PFSK-1 (cell line): Measurements from ENCODE around the gene NBR1.

Experiments used
- FOXP2 ChIP-seq: optimal IDR thresholded peaks from 2 replicates; pipeline ENCODE3; 2011; ENCODE audit warnings: borderline replicate concordance, control low read depth, inconsistent platforms; ENCODE audit not compliant: insufficient read depth; ENCODE audit errors: extremely low read length, extremely low read depth
- POLR2AphosphoS5 ChIP-seq: IDR thresholded peaks from 2 replicates; pipeline ENCODE4 v1.6.1; 2012; ENCODE audit warnings: low read depth, mild to moderate bottlenecking, control low read depth, low read length, moderate library complexity
- REST ChIP-seq, 2 experiments: IDR thresholded peaks; 2 replicates each; pipeline versions ENCODE4 v1.6.1 to v1.8.0; 2011 to 2012; ENCODE audit warnings: low read depth in 2 of 2, low read length in 2 of 2, control low read depth in 1 of 2, inconsistent platforms in 1 of 2, mild to moderate bottlenecking in 1 of 2, moderate library complexity in 1 of 2; ENCODE audit not compliant: insufficient read depth in 1 of 2
- SIN3A ChIP-seq: IDR thresholded peaks from 2 replicates; pipeline ENCODE4 v1.6.1; 2012; ENCODE audit warnings: mild to moderate bottlenecking, low read length, moderate library complexity, borderline replicate concordance; ENCODE audit not compliant: insufficient read depth
- TAF1 ChIP-seq: IDR thresholded peaks from 2 replicates; pipeline ENCODE4 v1.6.1; 2012; ENCODE audit warnings: low read length, control low read depth, borderline replicate concordance; ENCODE audit not compliant: insufficient read depth

Gene NBR1

GRCh38 chr17:43176119-43176570 lies 5.1 kb downstream of the NBR1 start:
- TF ChIP-seq REST (IDR thresholded peaks at IDR 0.05; ENCODE audit: insufficient read depth in 1 of 2, low read depth in 2 of 2, low read length in 2 of 2) (no peak), SIN3A (no peak)

DNA sequence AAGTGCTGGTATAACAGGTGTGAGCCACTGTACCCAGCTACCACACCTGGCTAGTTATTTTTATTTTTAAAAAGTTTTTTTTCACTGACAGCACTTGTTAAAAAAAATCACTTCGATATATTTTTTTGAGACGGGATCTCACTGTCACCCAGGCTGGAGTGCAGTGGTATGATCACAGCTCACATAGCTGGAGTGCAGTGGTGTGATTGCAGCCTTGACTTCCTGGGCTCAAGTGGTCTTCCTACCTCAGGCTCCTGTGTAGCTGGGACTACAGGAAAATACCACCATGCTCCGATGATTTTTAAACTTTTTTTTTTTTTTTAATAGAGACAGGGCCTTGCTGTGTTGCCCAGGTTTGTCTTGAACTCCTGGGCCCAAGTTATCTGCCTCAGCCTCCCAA lies 12.9 kb downstream of the NBR1 start:
- TF ChIP-seq FOXP2: no peak
- no peak for TF ChIP-seq POLR2AphosphoS5
- no peak for TF ChIP-seq SIN3A
- no peak for TF ChIP-seq REST (IDR thresholded peaks at IDR 0.05; ENCODE audit: insufficient read depth in 1 of 2, low read depth in 2 of 2, low read length in 2 of 2)
- no peak for TF ChIP-seq TAF1

- TF ChIP-seq SIN3A (no peak), FOXP2 (no peak)
These were observed 22.2 kb downstream of the NBR1 start for GRCh38 chr17:43193251-43193650.

GRCh38 chr17:43199633-43200032 lies 28.6 kb downstream of the NBR1 start:
- TF ChIP-seq TAF1: no peak
- TF ChIP-seq POLR2AphosphoS5: no peak
- no peak for TF ChIP-seq SIN3A
- TF ChIP-seq FOXP2: no peak
- no peak for TF ChIP-seq REST (IDR thresholded peaks at IDR 0.05; ENCODE audit: insufficient read depth in 1 of 2, low read depth in 2 of 2, low read length in 2 of 2)

DNA sequence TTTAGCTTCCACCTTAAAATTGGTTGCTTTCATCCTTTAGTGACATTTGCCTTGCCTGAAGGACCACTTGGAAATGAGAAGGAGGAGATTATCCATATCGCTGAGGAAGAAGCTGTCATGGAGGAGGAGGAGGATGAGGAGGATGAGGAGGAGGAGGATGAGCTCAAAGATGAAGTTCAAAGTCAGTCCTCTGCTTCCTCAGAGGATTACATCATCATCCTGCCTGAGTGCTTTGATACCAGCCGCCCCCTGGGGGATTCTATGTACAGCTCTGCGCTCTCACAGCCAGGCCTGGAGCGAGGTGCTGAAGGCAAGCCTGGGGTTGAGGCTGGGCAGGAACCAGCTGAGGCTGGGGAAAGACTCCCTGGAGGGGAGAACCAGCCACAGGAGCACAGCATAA lies 29.1 kb downstream of the NBR1 start:
- no peak for TF ChIP-seq POLR2AphosphoS5
- TF ChIP-seq SIN3A: no peak
- TF ChIP-seq TAF1: no peak
- no peak for TF ChIP-seq FOXP2
- TF ChIP-seq REST (IDR thresholded peaks at IDR 0.05; ENCODE audit: insufficient read depth in 1 of 2, low read depth in 2 of 2, low read length in 2 of 2): no peak
